BE2C (cell line): ENCODE results near the gene MED23.

ENCODE experiments used
- DNase-seq: peaks from one replicate; pipeline ENCODE4 v3.0.0-alpha.2; 2020
- H3K27me3 ChIP-seq: fragments of 250-450 bp; sonication (Bioruptor Pico); 2 replicates; pipeline ENCODE4 v1.5.1; 2020; ENCODE audit warnings: mild to moderate bottlenecking
- H3K36me3 ChIP-seq: fragments of 250-450 bp; sonication (Bioruptor Pico); 2 replicates; pipeline ENCODE4 v1.5.1; 2020; ENCODE audit warnings: mild to moderate bottlenecking
- H3K4me1 ChIP-seq: fragments of 250-450 bp; sonication (Bioruptor Pico); 2 replicates; pipeline ENCODE4 v1.5.1; 2020
- H3K4me3 ChIP-seq: 2 replicates; pipeline ENCODE4 v1.5.1; 2011; ENCODE audit warnings: low read depth, low read length
- H3K9me3 ChIP-seq: fragments of 250-450 bp; sonication (Bioruptor Pico); 2 replicates; pipeline ENCODE4 v1.5.1; 2020
- CTCF ChIP-seq: IDR thresholded peaks from 2 replicates; pipeline ENCODE4 v1.5.1; 2012; ENCODE audit warnings: mild to moderate bottlenecking, low read depth, low read length

The MED23 gene

DNA sequence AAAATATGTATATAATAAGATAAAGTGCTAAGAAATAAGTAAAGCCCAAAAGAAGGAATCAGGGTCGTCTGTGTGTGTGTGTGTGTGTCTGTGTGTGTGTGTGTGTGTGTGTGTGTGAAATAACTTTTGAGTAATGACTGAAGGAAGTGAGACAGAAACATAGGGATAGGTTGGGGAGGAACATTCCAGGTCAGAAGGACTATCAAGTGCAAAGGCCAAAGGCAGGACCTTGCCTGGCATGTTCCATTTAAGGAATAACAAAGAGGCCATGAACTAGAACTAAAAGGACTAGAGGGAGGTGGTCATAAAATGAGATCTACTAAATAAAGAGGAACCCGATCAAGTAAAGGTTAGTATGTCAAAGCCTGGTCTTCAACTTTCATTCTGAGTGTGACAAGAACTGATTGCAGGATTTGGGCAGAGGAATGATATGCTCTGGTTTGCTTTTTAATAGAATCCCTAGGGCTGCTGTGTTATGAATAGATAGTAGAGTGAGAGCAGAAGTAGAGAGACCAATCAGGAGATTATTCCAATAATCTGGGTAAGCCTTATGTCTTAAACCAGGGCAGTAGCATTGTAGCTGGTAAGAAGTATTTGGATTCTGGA lies 15.9 kb upstream of the MED23 start:
- Histone ChIP-seq H3K9me3 (no peaks in the 10 kb centered on the region), H3K36me3 (no peaks in the 10 kb centered on the region)
- DNase-seq = no peak

DNA sequence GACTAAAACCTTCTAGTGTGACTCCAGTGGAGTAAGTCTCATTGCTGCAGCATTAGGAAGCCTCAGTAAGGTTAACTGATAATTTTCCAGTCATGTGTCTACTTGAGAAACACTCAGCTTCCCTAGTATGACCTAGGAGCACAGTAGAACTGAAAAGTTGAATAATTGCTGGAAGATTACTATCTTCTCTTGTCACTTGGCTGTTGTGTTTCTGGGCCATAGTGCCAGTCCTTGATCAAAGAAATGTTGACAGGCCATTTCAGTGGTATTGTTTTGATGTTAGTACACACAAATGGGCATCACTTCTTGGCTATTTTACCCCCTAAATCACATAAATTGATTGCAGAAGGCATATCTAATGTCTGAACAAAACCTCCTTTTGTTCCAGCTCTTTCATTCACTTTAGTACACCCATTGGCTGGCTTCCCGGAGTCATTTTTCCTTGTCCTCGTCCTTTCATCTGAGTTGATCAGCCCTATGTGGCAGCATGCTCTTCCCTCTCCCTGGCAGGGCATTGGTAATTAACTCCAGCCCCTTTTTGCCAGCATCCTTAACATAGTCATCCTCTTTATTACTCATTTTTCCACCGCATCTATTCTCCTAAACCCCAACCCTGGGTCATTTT lies 15.1 kb upstream of the MED23 start:
- no peak for DNase-seq
- H3K27me3 ChIP-seq = no peaks in the 10 kb centered on the region
- TF ChIP-seq CTCF = no peak
- no peaks in the 10 kb centered on the region; the same call in none of the 2 replicates for H3K4me1 ChIP-seq
- H3K4me3 ChIP-seq = no peak overlapping the region
- H3K9me3 ChIP-seq = no peaks in the 10 kb centered on the region
- no peaks in the 10 kb centered on the region for H3K36me3 ChIP-seq

More for the DNA sequence above, 15.9 kb upstream of the MED23 start:
- TF ChIP-seq CTCF = no peak
- H3K27me3 ChIP-seq = no peaks in the 10 kb centered on the region
- H3K4me1 ChIP-seq = no peaks in the 10 kb centered on the region; the same call in none of the 2 replicates
- H3K4me3 ChIP-seq = no peak overlapping the region

- Histone ChIP-seq H3K4me3 (no peak overlapping the region), H3K27me3 (no peaks in the 10 kb centered on the region), H3K9me3 (no peaks in the 10 kb centered on the region), H3K36me3 (no peaks in the 10 kb centered on the region), H3K4me1 (no peaks in the 10 kb centered on the region; the same call in none of the 2 replicates)
- no peak for TF ChIP-seq CTCF
- no peak for DNase-seq
These were observed 14.5 kb upstream of the MED23 start for GRCh38 chr6:131642565-131642964.

- H3K4me1 ChIP-seq = no peaks in the 10 kb centered on the region; the same call in none of the 2 replicates
- no peaks in the 10 kb centered on the region for H3K27me3 ChIP-seq
- no peak overlapping the region for H3K4me3 ChIP-seq
- TF ChIP-seq CTCF = no peak
- no peaks in the 10 kb centered on the region for H3K36me3 ChIP-seq
- no peaks in the 10 kb centered on the region for H3K9me3 ChIP-seq
- DNase-seq = no peak
These were observed 13.5 kb upstream of the MED23 start for GRCh38 chr6:131641554-131641953.

- no peaks in the 10 kb centered on the region for H3K27me3 ChIP-seq
- no peaks in the 10 kb centered on the region for H3K9me3 ChIP-seq
- H3K4me3 ChIP-seq = no peak overlapping the region
- no peaks in the 10 kb centered on the region for H3K36me3 ChIP-seq
- no peak for DNase-seq
- no peaks in the 10 kb centered on the region; the same call in none of the 2 replicates for H3K4me1 ChIP-seq
- TF ChIP-seq CTCF = no peak
These were observed 12.5 kb upstream of the MED23 start for GRCh38 chr6:131640576-131640975.

DNA sequence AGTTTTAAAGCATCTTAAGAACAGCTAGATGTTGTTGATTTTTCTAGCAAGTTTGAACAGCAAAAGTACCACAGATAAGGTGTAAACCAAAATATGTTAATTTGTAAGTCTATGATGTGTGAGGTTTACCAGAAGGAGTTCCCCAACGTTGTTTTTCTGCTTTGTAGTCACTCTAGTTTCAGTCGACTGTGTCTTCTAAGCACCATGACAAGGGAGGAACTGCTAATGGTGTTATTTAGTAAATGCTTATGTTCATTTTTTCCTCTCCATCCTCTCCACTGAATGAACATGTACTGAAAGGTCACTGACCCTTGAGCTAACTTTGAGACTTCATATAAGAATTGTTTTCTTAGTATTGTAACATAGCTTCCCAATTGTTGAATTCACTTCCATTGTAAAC lies 12.1 kb upstream of the MED23 start:
- Histone ChIP-seq H3K27me3 (no peaks in the 10 kb centered on the region), H3K9me3 (no peaks in the 10 kb centered on the region), H3K4me1 (no peaks in the 10 kb centered on the region; the same call in none of the 2 replicates), H3K4me3 (no peak overlapping the region), H3K36me3 (no peaks in the 10 kb centered on the region)
- no peak for DNase-seq
- TF ChIP-seq CTCF = no peak
